HG03575 (cell line): ENCODE data around the gene VEZT.
"Not testable (repeated sequence)": the region's sequence is repeated elsewhere in the genome, so short reads cannot be mapped to it uniquely, and the experiment has no call there.

Source experiments
- ATAC-seq: cut with Tn5 transposase; IDR thresholded peaks from one replicate; pipeline ENCODE4 v1.9.1; 2021; ENCODE audit not compliant: unreplicated experiment, insufficient number of reproducible peaks, low FRiP score; ENCODE audit errors: extremely low read depth

Gene VEZT

GRCh38 chr12:95286713-95287112 lies 69.1 kb downstream of the VEZT start:
- no peak for ATAC-seq

GRCh38 chr12:95291501-95291900 lies 73.9 kb downstream of the VEZT start:
- no peak for ATAC-seq

- no peak for ATAC-seq
Measured at GRCh38 chr12:95298916-95299315, 81.3 kb downstream of the VEZT start.

- ATAC-seq = no peak
Measured at GRCh38 chr12:95300286-95300685, 82.7 kb downstream of the VEZT start.

GRCh38 chr12:95303476-95303875 lies 85.9 kb downstream of the VEZT start:
- no peak for ATAC-seq

GRCh38 chr12:95304673-95305198 lies 87.1 kb downstream of the VEZT start:
- no peak for ATAC-seq

GRCh38 chr12:95312656-95313055 lies 95.0 kb downstream of the VEZT start:
- no peak for ATAC-seq

- not testable (repeated sequence) for ATAC-seq
Measured at GRCh38 chr12:95314756-95315155, 97.1 kb downstream of the VEZT start.

GRCh38 chr12:95316798-95317197 lies 99.2 kb downstream of the VEZT start:
- no peak for ATAC-seq

GRCh38 chr12:95318071-95318545 lies 100.5 kb downstream of the VEZT start:
- no peak for ATAC-seq

- no peak for ATAC-seq
Measured at GRCh38 chr12:95319694-95320331, 102.2 kb downstream of the VEZT start.

- no peak for ATAC-seq
Measured at GRCh38 chr12:95321516-95322246, 104.1 kb downstream of the VEZT start.

- ATAC-seq = no peak
Measured at GRCh38 chr12:95322326-95322725, 104.7 kb downstream of the VEZT start.

- ATAC-seq = no peak
Measured at GRCh38 chr12:95323212-95323611, 105.6 kb downstream of the VEZT start.

GRCh38 chr12:95324246-95324645 lies 106.6 kb downstream of the VEZT start:
- not testable (repeated sequence) for ATAC-seq

GRCh38 chr12:95325501-95325900 lies 107.9 kb downstream of the VEZT start:
- no peak for ATAC-seq

- ATAC-seq = no peak
Measured at GRCh38 chr12:95326445-95326844, 108.8 kb downstream of the VEZT start.

- ATAC-seq = no peak
Measured at GRCh38 chr12:95326855-95327254, 109.2 kb downstream of the VEZT start.

GRCh38 chr12:95328708-95329107 lies 111.1 kb downstream of the VEZT start:
- no peak for ATAC-seq

- ATAC-seq = no peak
Measured at GRCh38 chr12:95335948-95336347, 118.3 kb downstream of the VEZT start.
